Erythroblast (primary cell): ENCODE measurements around the gene BACE2.

Experiments
- GATA1 ChIP-seq: IDR thresholded peaks from 2 replicates; pipeline ENCODE4 v1.6.1; 2011; ENCODE audit warnings: low read depth, mild to moderate bottlenecking, control low read depth, low read length, moderate library complexity
- POLR2A ChIP-seq: IDR thresholded peaks from 2 replicates; pipeline ENCODE4 v1.6.1; 2011; ENCODE audit warnings: mild to moderate bottlenecking, low read length

- TF ChIP-seq POLR2A (no peak), GATA1 (no peak)
Observed at GRCh38 chr21:41241341-41241740, 73.4 kb downstream of the BACE2 start.
